AG20443 (cell line): Measurements from ENCODE around the gene TPO.

Experiments used
- DNase-seq: peaks from one replicate; pipeline ENCODE4 v3.0.0; 2012; ENCODE audit warnings: low spot score, mixed read lengths

TPO gene

GRCh38 chr2:1450915-1451314 is 37.7 kb downstream of the TPO start:
- no peak for DNase-seq

- DNase-seq: no peak
Observed at GRCh38 chr2:1451422-1451821, 38.2 kb downstream of the TPO start.

GRCh38 chr2:1453561-1453960 is 40.3 kb downstream of the TPO start:
- no peak for DNase-seq

GRCh38 chr2:1454346-1454745 is 41.1 kb downstream of the TPO start:
- DNase-seq: no peak

GRCh38 chr2:1455466-1455865 is 42.2 kb downstream of the TPO start:
- peak; percentile 73 for DNase-seq

GRCh38 chr2:1458432-1458831 is 45.2 kb downstream of the TPO start:
- DNase-seq: no peak

GRCh38 chr2:1459727-1460126 is 46.5 kb downstream of the TPO start:
- DNase-seq: no peak

GRCh38 chr2:1460851-1461418 is 47.7 kb downstream of the TPO start:
- DNase-seq: no peak

- no peak for DNase-seq
Observed at GRCh38 chr2:1461507-1462390, 48.5 kb downstream of the TPO start.

- no peak for DNase-seq
Observed at GRCh38 chr2:1462994-1463393, 49.7 kb downstream of the TPO start.

- DNase-seq: no peak
Observed at GRCh38 chr2:1472350-1472749, 59.1 kb downstream of the TPO start.

- DNase-seq: no peak
Observed at GRCh38 chr2:1476617-1477195, 63.4 kb downstream of the TPO start.

GRCh38 chr2:1477196-1478040 is 64.2 kb downstream of the TPO start:
- DNase-seq: no peak

- DNase-seq: no peak
Observed at GRCh38 chr2:1478311-1479305, 65.3 kb downstream of the TPO start.

GRCh38 chr2:1479346-1479745 is 66.1 kb downstream of the TPO start:
- no peak for DNase-seq

GRCh38 chr2:1480671-1481076 is 67.4 kb downstream of the TPO start:
- no peak for DNase-seq

- DNase-seq: no peak
Observed at GRCh38 chr2:1481406-1482252, 68.4 kb downstream of the TPO start.

- DNase-seq: no peak
Observed at GRCh38 chr2:1482253-1482675, 69.0 kb downstream of the TPO start.

GRCh38 chr2:1482981-1483380 is 69.7 kb downstream of the TPO start:
- no peak for DNase-seq

GRCh38 chr2:1483551-1483950 is 70.3 kb downstream of the TPO start:
- no peak for DNase-seq
